Loucy (cell line): ENCODE data around the gene UBE2C.

Source experiments
- H2AFZ ChIP-seq: fragments of 200-600 bp; sonication (generic); 2 replicates; pipeline ENCODE4 v1.6.0; 2016; ENCODE audit warnings: antibody characterized with exemption, mild to moderate bottlenecking, low read length, moderate library complexity
- H3F3A ChIP-seq: fragments of 200-600 bp; 2 replicates; pipeline ENCODE4 v1.6.0; 2016; ENCODE audit warnings: antibody characterized with exemption, low read depth, mild to moderate bottlenecking
- H3K27me3 ChIP-seq: fragments of 200-600 bp; sonication (generic); 2 replicates; pipeline ENCODE4 v1.6.1; 2014; ENCODE audit warnings: low read length, mild to moderate bottlenecking; ENCODE audit not compliant: insufficient read depth, poor library complexity, severe bottlenecking
- H3K36me3 ChIP-seq: fragments of 200-600 bp; sonication (generic); 2 replicates; pipeline ENCODE4 v1.6.1; 2016; ENCODE audit warnings: low read length; ENCODE audit not compliant: insufficient read depth
- H3K4me1 ChIP-seq: fragments of 200-600 bp; sonication (generic); 2 replicates; pipeline ENCODE4 v1.5.1; 2014; ENCODE audit warnings: low read length, mild to moderate bottlenecking; ENCODE audit not compliant: insufficient read depth, poor library complexity, severe bottlenecking
- H3K4me2 ChIP-seq: fragments of 200-600 bp; sonication (generic); 2 replicates; pipeline ENCODE4 v1.6.0; 2014; ENCODE audit warnings: antibody characterized with exemption, low read length, low read depth, mild to moderate bottlenecking; ENCODE audit not compliant: poor library complexity, severe bottlenecking
- H3K4me3 ChIP-seq: fragments of 200-600 bp; sonication (generic); 2 replicates; pipeline ENCODE4 v1.5.1; 2014; ENCODE audit warnings: low read length, mild to moderate bottlenecking, mixed read lengths; ENCODE audit not compliant: poor library complexity, severe bottlenecking
- H3K79me2 ChIP-seq: fragments of 200-600 bp; sonication (generic); 2 replicates; pipeline ENCODE4 v1.6.1; 2014; ENCODE audit warnings: low read length; ENCODE audit not compliant: insufficient read depth
- H3K9ac ChIP-seq: fragments of 200-600 bp; sonication (generic); 2 replicates; pipeline ENCODE4 v1.6.0; 2014; ENCODE audit warnings: mild to moderate bottlenecking, low read depth, low read length, moderate library complexity; ENCODE audit not compliant: poor library complexity, severe bottlenecking
- H3K9me2 ChIP-seq: fragments of 200-600 bp; sonication (generic); replicated peaks from 2 replicates; pipeline ENCODE4 v1.6.1; 2016; ENCODE audit warnings: low read depth, low read length, mixed read lengths
- H3K9me3 ChIP-seq: fragments of 200-600 bp; sonication (generic); 2 replicates; pipeline ENCODE4 v1.6.1; 2014; ENCODE audit warnings: mild to moderate bottlenecking, antibody characterized with exemption, low read length, low read depth; ENCODE audit not compliant: insufficient read depth
- H4K20me1 ChIP-seq: fragments of 200-600 bp; sonication (generic); 2 replicates; pipeline ENCODE4 v1.6.0; 2014; ENCODE audit warnings: antibody characterized with exemption, low read length, mild to moderate bottlenecking; ENCODE audit not compliant: insufficient read depth, poor library complexity, severe bottlenecking
- EZH2phosphoT487 ChIP-seq: fragments of 200-600 bp; IDR thresholded peaks from 2 replicates; pipeline ENCODE4 v1.6.1; 2018; ENCODE audit warnings: antibody characterized with exemption, mild to moderate bottlenecking, moderate library complexity, borderline replicate concordance
- TF ChIP-seq, protein P1 (sequence below): fragments of 200-600 bp; sonication (generic); conservative IDR thresholded peaks from 2 replicates; pipeline ENCODE4 v1.5.1; 2014; ENCODE audit warnings: mild to moderate bottlenecking, antibody characterized with exemption, low read length

Gene UBE2C

DNA sequence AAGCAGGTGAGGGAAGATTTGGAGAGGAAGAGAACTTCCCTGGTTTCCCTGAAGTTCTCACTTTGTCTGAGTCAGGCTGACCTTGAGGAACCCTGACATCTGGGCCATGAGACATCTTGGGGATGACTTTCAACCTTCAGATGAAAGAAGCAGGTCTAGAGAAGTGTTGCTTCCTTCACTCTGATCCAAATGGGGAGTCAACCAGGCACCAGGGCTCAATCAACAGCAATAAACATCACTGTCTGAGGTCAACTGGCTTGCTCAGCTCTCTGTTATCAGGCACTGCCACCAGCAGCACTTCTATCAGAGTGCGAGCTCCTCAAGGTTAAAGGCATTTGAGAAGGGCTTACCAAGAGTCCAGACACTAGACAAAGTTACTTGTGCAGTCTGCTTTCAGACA lies 38.5 kb downstream of the UBE2C start:
- Histone ChIP-seq H3K9me2 (no peaks in the 10 kb centered on the region), H3K9ac (no peak overlapping the region), H3K79me2 (peaks cover 12% of the 10 kb centered on the region; the same call in 1 of the 2 replicates), H3K4me3 (no peak overlapping the region), H3F3A (no peaks in the 10 kb centered on the region), H3K9me3 (no peaks in the 10 kb centered on the region), H4K20me1 (no peaks in the 10 kb centered on the region), H3K27me3 (no peaks in the 10 kb centered on the region), H3K36me3 (peaks cover 3% of the 10 kb centered on the region; the same call in 1 of the 2 replicates), H3K4me2 (no peak overlapping the region), H2AFZ (no peak overlapping the region), H3K4me1 (peaks cover 11% of the 10 kb centered on the region)
- TF ChIP-seq, protein P1, sequence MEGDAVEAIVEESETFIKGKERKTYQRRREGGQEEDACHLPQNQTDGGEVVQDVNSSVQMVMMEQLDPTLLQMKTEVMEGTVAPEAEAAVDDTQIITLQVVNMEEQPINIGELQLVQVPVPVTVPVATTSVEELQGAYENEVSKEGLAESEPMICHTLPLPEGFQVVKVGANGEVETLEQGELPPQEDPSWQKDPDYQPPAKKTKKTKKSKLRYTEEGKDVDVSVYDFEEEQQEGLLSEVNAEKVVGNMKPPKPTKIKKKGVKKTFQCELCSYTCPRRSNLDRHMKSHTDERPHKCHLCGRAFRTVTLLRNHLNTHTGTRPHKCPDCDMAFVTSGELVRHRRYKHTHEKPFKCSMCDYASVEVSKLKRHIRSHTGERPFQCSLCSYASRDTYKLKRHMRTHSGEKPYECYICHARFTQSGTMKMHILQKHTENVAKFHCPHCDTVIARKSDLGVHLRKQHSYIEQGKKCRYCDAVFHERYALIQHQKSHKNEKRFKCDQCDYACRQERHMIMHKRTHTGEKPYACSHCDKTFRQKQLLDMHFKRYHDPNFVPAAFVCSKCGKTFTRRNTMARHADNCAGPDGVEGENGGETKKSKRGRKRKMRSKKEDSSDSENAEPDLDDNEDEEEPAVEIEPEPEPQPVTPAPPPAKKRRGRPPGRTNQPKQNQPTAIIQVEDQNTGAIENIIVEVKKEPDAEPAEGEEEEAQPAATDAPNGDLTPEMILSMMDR, result no peak

DNA sequence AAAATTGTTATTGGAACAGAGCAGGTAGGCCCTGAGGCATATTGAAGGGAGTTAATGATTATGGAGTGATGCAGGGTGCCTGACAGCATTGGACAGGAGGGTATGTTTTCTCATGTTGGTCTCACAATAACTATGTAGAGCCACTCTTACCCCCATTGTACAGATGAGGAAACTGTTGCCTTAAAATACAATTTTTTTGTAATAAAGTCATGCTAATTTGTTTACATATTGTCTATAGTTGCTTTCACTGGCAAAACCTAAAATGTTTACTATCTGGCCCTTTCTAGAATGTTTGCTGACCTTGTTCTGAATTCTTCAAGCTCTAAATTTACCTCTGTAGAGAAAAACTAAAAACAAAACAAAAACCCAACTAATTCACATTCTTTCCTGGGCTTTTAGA lies 39.1 kb downstream of the UBE2C start:
- Histone ChIP-seq H3K9me3 (no peaks in the 10 kb centered on the region), H3K4me2 (no peak overlapping the region), H3K4me1 (peaks cover 16% of the 10 kb centered on the region), H3K9me2 (no peaks in the 10 kb centered on the region), H2AFZ (no peak overlapping the region), H4K20me1 (no peaks in the 10 kb centered on the region), H3K36me3 (no peaks in the 10 kb centered on the region), H3K4me3 (no peak overlapping the region), H3K9ac (no peak overlapping the region), H3F3A (no peaks in the 10 kb centered on the region), H3K27me3 (no peaks in the 10 kb centered on the region), H3K79me2 (peaks cover 18% of the 10 kb centered on the region; the same call in 1 of the 2 replicates)
- no peak for TF ChIP-seq EZH2phosphoT487
- TF ChIP-seq, protein P1, result no peak

DNA sequence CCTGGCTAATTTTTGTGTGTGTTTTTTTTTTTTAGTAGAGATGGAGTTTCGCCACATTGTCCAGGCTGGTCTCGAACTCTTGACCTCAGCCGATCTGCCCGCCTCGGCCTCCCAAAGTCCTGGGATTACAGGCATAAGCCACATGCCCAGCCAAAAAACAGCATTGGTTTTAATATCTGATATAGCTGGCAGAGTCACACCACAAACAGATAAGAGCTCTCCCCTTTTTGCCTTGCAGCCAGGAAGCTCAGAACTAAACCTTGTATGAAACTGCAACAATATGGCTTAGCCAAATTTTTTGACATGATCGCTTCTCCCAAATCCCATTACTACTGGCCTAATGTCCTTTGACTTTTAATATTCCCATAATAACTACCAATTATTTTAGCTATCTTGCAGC lies 39.9 kb downstream of the UBE2C start:
- Histone ChIP-seq H3K36me3 (no peaks in the 10 kb centered on the region), H3K4me2 (no peak overlapping the region), H3K4me1 (peaks cover 16% of the 10 kb centered on the region), H3K9ac (no peak overlapping the region), H3K79me2 (peaks cover 24% of the 10 kb centered on the region; the same call in 1 of the 2 replicates), H3K4me3 (no peak overlapping the region), H2AFZ (no peak overlapping the region), H3K9me2 (no peaks in the 10 kb centered on the region), H3K27me3 (no peaks in the 10 kb centered on the region), H3K9me3 (no peaks in the 10 kb centered on the region), H4K20me1 (no peaks in the 10 kb centered on the region), H3F3A (no peaks in the 10 kb centered on the region)
- TF ChIP-seq, protein P1, result no peak
- TF ChIP-seq EZH2phosphoT487, result no peak
